Fibroblast of lung (primary cell): ENCODE measurements around the gene PPP1R18. TPM values are rescaled to one million over a fixed set of nuclear protein-coding genes. Genes with fewer than 3 reads are reported as not detected.

Experiments used
- DNase-seq, 2 donors: peaks; one replicate each; pipeline versions ENCODE4 v3.0.0 to v3.0.0-alpha.2; 2010; ENCODE audit warnings: low read depth in 2 of 2
- H2AFZ ChIP-seq: 2 replicates; pipeline ENCODE4 v1.5.1; 2012; ENCODE audit warnings: low read length, control low read depth, inconsistent platforms
- H3K27ac ChIP-seq: 2 replicates; pipeline ENCODE4 v1.5.1; 2011; ENCODE audit warnings: low read length, control low read depth; ENCODE audit not compliant: insufficient read depth
- H3K27me3 ChIP-seq: 2 replicates; pipeline ENCODE4 v1.5.1; 2011; ENCODE audit warnings: mild to moderate bottlenecking, low read length; ENCODE audit not compliant: control insufficient read depth, insufficient read depth
- H3K36me3 ChIP-seq: 2 replicates; pipeline ENCODE4 v1.5.1; 2011; ENCODE audit warnings: low read length; ENCODE audit not compliant: control insufficient read depth, insufficient read depth
- H3K4me1 ChIP-seq: 2 replicates; pipeline ENCODE4 v1.5.1; 2011; ENCODE audit warnings: low read length; ENCODE audit not compliant: control insufficient read depth, insufficient read depth; ENCODE audit errors: extremely low read depth
- H3K4me2 ChIP-seq: 2 replicates; pipeline ENCODE4 v1.5.1; 2011; ENCODE audit warnings: low read length, control low read depth; ENCODE audit not compliant: insufficient read depth; ENCODE audit errors: extremely low read depth
- H3K4me3 ChIP-seq, 4 experiments: fragments of 200-600 bp in 1 of 4; sonication (generic) in 1 of 4; replicated peaks in 1 of 4; 2 replicates each; pipeline ENCODE4 v1.5.1; 2011 to 2016; ENCODE audit warnings: low read length in 4 of 4, low read depth in 3 of 4, mild to moderate bottlenecking in 3 of 4, control low read depth in 2 of 4, inconsistent platforms in 1 of 4, mixed read lengths in 1 of 4; ENCODE audit not compliant: insufficient read depth in 1 of 4; ENCODE audit errors: control extremely low read depth in 1 of 4
- H3K79me2 ChIP-seq: 2 replicates; pipeline ENCODE4 v1.5.1; 2012; ENCODE audit warnings: mild to moderate bottlenecking, low read length, inconsistent platforms; ENCODE audit not compliant: control insufficient read depth, insufficient read depth
- H3K9ac ChIP-seq: 2 replicates; pipeline ENCODE4 v1.5.1; 2011; ENCODE audit warnings: mild to moderate bottlenecking, low read length, control low read depth; ENCODE audit not compliant: insufficient read depth
- H3K9me3 ChIP-seq: 2 replicates; pipeline ENCODE4 v1.5.1; 2012; ENCODE audit warnings: low read depth, low read length; ENCODE audit not compliant: control insufficient read depth, insufficient read depth
- H4K20me1 ChIP-seq: 2 replicates; pipeline ENCODE4 v1.5.1; 2011; ENCODE audit warnings: low read length; ENCODE audit not compliant: control insufficient read depth, insufficient read depth; ENCODE audit errors: extremely low read depth
- CTCF ChIP-seq, 2 donors: IDR thresholded peaks in 1 of 2; conservative IDR thresholded peaks in 1 of 2; 1 replicate in 1 of 2; 2 replicates in 1 of 2; pipeline ENCODE4 v1.5.1; 2011 to 2012; ENCODE audit warnings: low read length in 2 of 2, control low read depth in 1 of 2, inconsistent platforms in 1 of 2, low read depth in 1 of 2, mild to moderate bottlenecking in 1 of 2
- EZH2 ChIP-seq: IDR thresholded peaks from 2 replicates; pipeline ENCODE4 v1.5.1; 2012; ENCODE audit warnings: low read length, control low read depth, mild to moderate bottlenecking; ENCODE audit errors: missing control alignments
- polyA plus RNA-seq, 2 donors: library from polyadenylated mRNA; depleted of rRNA in 1 of 2; stranded (reverse) in 1 of 2; unstranded in 1 of 2; fragments of >200 nt; gene quantifications; 2 replicates each; pipeline ENCODE4 v1.2.1, GENCODE V29; 2011 to 2012; ENCODE audit warnings: missing spikeins in 1 of 2
- total RNA-seq: library from RNA; depleted of rRNA; stranded (reverse); fragments of >200 nt; gene quantifications from 2 replicates; pipeline ENCODE4 v1.2.1, GENCODE V29; 2014

Gene PPP1R18
- total and polyA plus RNA-seq, 2 donors (not counting 1 experiment from before 2014, with no cell fraction given): 63.4 to 92.6 TPM

DNA sequence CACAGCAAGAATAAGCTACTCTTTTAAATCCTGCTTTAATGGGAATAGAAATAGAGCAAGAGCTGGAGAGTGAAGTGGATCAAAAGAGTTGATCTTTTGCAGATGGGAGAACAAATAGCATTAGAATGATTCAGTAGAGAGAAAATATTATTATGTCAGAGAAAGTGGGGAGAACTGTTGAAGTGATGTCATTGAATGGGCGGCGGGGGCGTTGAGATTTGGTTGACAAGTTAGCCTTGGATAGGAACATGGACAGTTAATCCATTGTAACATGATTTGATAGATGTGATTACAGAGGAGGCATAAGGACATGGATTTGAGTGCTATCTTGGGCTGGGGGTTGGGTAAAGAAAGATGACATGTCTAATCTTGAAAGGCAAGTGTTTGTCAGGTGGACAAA is 50.6 kb downstream of the PPP1R18 start:
- H3K79me2 ChIP-seq: no peaks in the 10 kb centered on the region
- DNase-seq: no peak

DNA sequence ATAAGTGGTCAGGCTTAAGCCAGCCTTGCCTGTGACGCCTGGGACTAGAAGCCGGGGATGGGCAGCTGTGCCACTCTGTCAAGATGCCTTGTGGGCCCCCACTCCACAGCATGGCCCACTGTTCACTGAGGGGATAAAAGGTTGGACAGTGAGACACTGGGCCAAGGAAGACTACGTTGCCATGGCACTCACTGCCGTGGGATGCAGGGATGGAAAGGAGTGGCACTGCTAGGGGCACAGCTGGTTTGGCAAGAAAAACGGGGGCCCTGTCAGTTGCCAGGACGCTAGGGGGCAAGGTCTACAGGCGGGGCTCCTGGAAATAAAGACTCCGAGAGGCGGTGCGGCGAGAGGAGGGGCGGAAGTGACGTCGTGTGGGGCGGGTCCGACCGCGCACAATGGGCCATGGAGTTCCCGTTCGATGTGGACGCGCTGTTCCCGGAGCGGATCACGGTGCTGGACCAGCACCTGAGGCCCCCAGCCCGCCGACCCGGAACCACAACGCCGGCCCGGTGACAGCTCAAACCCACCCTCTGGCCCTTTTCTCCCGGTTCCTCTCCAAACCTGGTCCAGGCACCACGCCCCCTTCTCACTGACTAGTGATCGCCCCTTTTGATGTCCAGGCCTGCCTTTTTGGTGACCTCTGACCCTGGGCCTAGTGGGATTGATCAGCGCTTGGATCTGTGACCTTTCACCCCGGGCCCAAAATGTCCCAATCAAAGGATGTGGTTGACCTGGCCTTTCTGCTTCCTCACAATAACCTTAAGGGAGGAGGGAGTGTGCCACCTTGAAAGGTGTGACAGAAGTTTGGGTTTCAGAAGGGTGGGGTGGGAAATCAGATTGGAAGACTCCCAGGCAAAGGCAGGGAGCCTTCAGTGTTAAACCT is 59.7 kb downstream of the PPP1R18 start, which contains the start of gene ATAT1:
TSS of gene ATAT1 (plus strand) at position 391 of the 883 bp plus-strand sequence.
- H3K36me3 ChIP-seq: peaks cover 13% of the 10 kb centered on the region
- H3K9ac ChIP-seq: peak within 1 kb of the TSS; percentile 84
- peak; percentile 67 to 76 for DNase-seq
- peak within 1 kb of the TSS; percentile 90 for H2AFZ ChIP-seq
- peak within 1 kb of the TSS; percentile 73 to 88 (median 82) for H3K4me3 ChIP-seq
- no peaks in the 10 kb centered on the region for H3K27me3 ChIP-seq
- peaks cover 7% of the 10 kb centered on the region for H3K79me2 ChIP-seq
- H3K4me2 ChIP-seq: peak within 1 kb of the TSS; percentile 100
- no peaks in the 10 kb centered on the region for H4K20me1 ChIP-seq
- TF ChIP-seq CTCF (conservative IDR thresholded peaks at IDR 0.05 in 1 of 2, IDR thresholded peaks at IDR 0.05 in 1 of 2; ENCODE audit: low read depth in 1 of 2, low read length in 2 of 2): peak; percentile 28 to 39
- no peak for TF ChIP-seq EZH2
- H3K9me3 ChIP-seq: no peaks in the 10 kb centered on the region
- H3K27ac ChIP-seq: peak within 1 kb of the TSS; percentile 93
- peaks cover 9% of the 10 kb centered on the region for H3K4me1 ChIP-seq

More for the DNA sequence above, 50.6 kb downstream of the PPP1R18 start:
- no peak overlapping the region for H3K4me3 ChIP-seq
- H3K9ac ChIP-seq: no peak overlapping the region
- H3K4me1 ChIP-seq: no peaks in the 10 kb centered on the region
- no peak overlapping the region for H3K4me2 ChIP-seq
- H3K27ac ChIP-seq: no peak overlapping the region
- H3K9me3 ChIP-seq: no peaks in the 10 kb centered on the region
- no peaks in the 10 kb centered on the region for H3K27me3 ChIP-seq
- H3K36me3 ChIP-seq: peaks cover 2% of the 10 kb centered on the region
- H2AFZ ChIP-seq: no peak overlapping the region
- H4K20me1 ChIP-seq: no peaks in the 10 kb centered on the region
- TF ChIP-seq CTCF (conservative IDR thresholded peaks at IDR 0.05 in 1 of 2, IDR thresholded peaks at IDR 0.05 in 1 of 2; ENCODE audit: low read depth in 1 of 2, low read length in 2 of 2) (no peak), EZH2 (no peak)

Other genes with a start within 250 kb of the PPP1R18 start
- 213 and 254 TPM in 2 replicates for gene HLA-E, start 197.1 kb downstream of the PPP1R18 start, total RNA-seq
- 115 and 183 TPM in 2 replicates for gene HLA-E, start 197.1 kb downstream of the PPP1R18 start, polyA plus RNA-seq
- 50.1 and 67.0 TPM in 2 replicates for gene GNL1, start 130.2 kb downstream of the PPP1R18 start, total RNA-seq
- 33.4 and 35.2 TPM in 2 replicates for gene GNL1, start 130.2 kb downstream of the PPP1R18 start, polyA plus RNA-seq
- gene PRR3, start 129.3 kb downstream of the PPP1R18 start, total RNA-seq: 5.1 and 6.6 TPM in 2 replicates
- gene PRR3, start 129.3 kb downstream of the PPP1R18 start, polyA plus RNA-seq: 19.0 and 23.2 TPM in 2 replicates
- gene ABCF1, start 115.2 kb downstream of the PPP1R18 start, total RNA-seq: 35.5 and 37.2 TPM in 2 replicates
- gene ABCF1, start 115.2 kb downstream of the PPP1R18 start, polyA plus RNA-seq: 49.2 and 62.6 TPM in 2 replicates
- 18.2 and 28.2 TPM in 2 replicates for gene PPP1R10, start 69.4 kb downstream of the PPP1R18 start, total RNA-seq
- gene PPP1R10, start 69.4 kb downstream of the PPP1R18 start, polyA plus RNA-seq: 25.2 and 35.5 TPM in 2 replicates
- 76.8 and 85.5 TPM in 2 replicates for gene MRPS18B, start 68.8 kb downstream of the PPP1R18 start, total RNA-seq
- gene MRPS18B, start 68.8 kb downstream of the PPP1R18 start, polyA plus RNA-seq: 53.1 and 79.5 TPM in 2 replicates
- 3.9 and 5.1 TPM in 2 replicates for gene ATAT1, start 59.8 kb downstream of the PPP1R18 start, total RNA-seq
- gene ATAT1, start 59.8 kb downstream of the PPP1R18 start, polyA plus RNA-seq: 6.8 and 8.8 TPM in 2 replicates
- gene C6orf136, start 39.5 kb downstream of the PPP1R18 start, total RNA-seq: 2.5 and 4.4 TPM in 2 replicates
- gene C6orf136, start 39.5 kb downstream of the PPP1R18 start, polyA plus RNA-seq: 3.6 and 6.3 TPM in 2 replicates
- 33.1 and 34.8 TPM in 2 replicates for gene DHX16, start 13.6 kb downstream of the PPP1R18 start, total RNA-seq
- 22.5 and 33.2 TPM in 2 replicates for gene DHX16, start 13.6 kb downstream of the PPP1R18 start, polyA plus RNA-seq
- 1.5 and 2.5 TPM in 2 replicates for gene NRM, start 4.3 kb upstream of the PPP1R18 start, total RNA-seq
- gene NRM, start 4.3 kb upstream of the PPP1R18 start, polyA plus RNA-seq: 18.3 and 39.6 TPM in 2 replicates
- 3.3 and 5.0 TPM in 2 replicates for gene MDC1, start 30.6 kb upstream of the PPP1R18 start, total RNA-seq
- gene MDC1, start 30.6 kb upstream of the PPP1R18 start, polyA plus RNA-seq: 3.3 and 7.4 TPM in 2 replicates
- 432 and 551 TPM in 2 replicates for gene TUBB, start 33.7 kb upstream of the PPP1R18 start, total RNA-seq
- gene TUBB, start 33.7 kb upstream of the PPP1R18 start, polyA plus RNA-seq: 1,493 and 2,513 TPM in 2 replicates
- gene FLOT1, start 56.0 kb upstream of the PPP1R18 start, total RNA-seq: 136 and 180 TPM in 2 replicates
- 301 TPM in 2 replicates for gene FLOT1, start 56.0 kb upstream of the PPP1R18 start, polyA plus RNA-seq
- 42.9 and 43.3 TPM in 2 replicates for gene IER3, start 57.9 kb upstream of the PPP1R18 start, total RNA-seq
- gene IER3, start 57.9 kb upstream of the PPP1R18 start, polyA plus RNA-seq: 34.2 and 102 TPM in 2 replicates
- gene DDR1, start 197.9 kb upstream of the PPP1R18 start, total RNA-seq: 16.7 and 17.5 TPM in 2 replicates
- 6.2 and 10.9 TPM in 2 replicates for gene DDR1, start 197.9 kb upstream of the PPP1R18 start, polyA plus RNA-seq
- 8.7 and 12.2 TPM in 2 replicates for gene GTF2H4, start 221.6 kb upstream of the PPP1R18 start, total RNA-seq
- 15.3 and 25.3 TPM in 2 replicates for gene GTF2H4, start 221.6 kb upstream of the PPP1R18 start, polyA plus RNA-seq
- 13.1 and 20.5 TPM in 2 replicates for gene VARS2, start 227.6 kb upstream of the PPP1R18 start, total RNA-seq
- gene VARS2, start 227.6 kb upstream of the PPP1R18 start, polyA plus RNA-seq: 6.8 and 11.4 TPM in 2 replicates
- gene SFTA2, start 245.5 kb upstream of the PPP1R18 start, total RNA-seq: not detected in 2 replicates
- not detected in 2 replicates for gene SFTA2, start 245.5 kb upstream of the PPP1R18 start, polyA plus RNA-seq